ENCODE data around the gene TGM3.

The TGM3 gene

GRCh38 chr20:2340823-2341222 lies 45.0 kb downstream of the TGM3 start:
- no peak for DNase-seq

- no peak for DNase-seq
These were observed 45.5 kb downstream of the TGM3 start for GRCh38 chr20:2341336-2341735.

GRCh38 chr20:2342243-2342642 lies 46.4 kb downstream of the TGM3 start:
- DNase-seq, result no peak

GRCh38 chr20:2346188-2346587 lies 50.4 kb downstream of the TGM3 start:
- DNase-seq, result no peak

- no peak for DNase-seq
These were observed 52.5 kb downstream of the TGM3 start for GRCh38 chr20:2348336-2348735.

GRCh38 chr20:2349801-2350200 lies 54.0 kb downstream of the TGM3 start:
- DNase-seq, result no peak

GRCh38 chr20:2350606-2351005 lies 54.8 kb downstream of the TGM3 start:
- no peak for DNase-seq

- no peak for DNase-seq
These were observed 57.4 kb downstream of the TGM3 start for GRCh38 chr20:2353231-2353630.

GRCh38 chr20:2357114-2357513 lies 61.3 kb downstream of the TGM3 start:
- DNase-seq, result no peak

- DNase-seq, result no peak
These were observed 62.2 kb downstream of the TGM3 start for GRCh38 chr20:2358006-2358405.

GRCh38 chr20:2361035-2361593 lies 65.3 kb downstream of the TGM3 start:
- DNase-seq, result no peak

- DNase-seq, result no peak
These were observed 67.4 kb downstream of the TGM3 start for GRCh38 chr20:2363187-2363586.

- no peak for DNase-seq
These were observed 67.8 kb downstream of the TGM3 start for GRCh38 chr20:2363587-2363986.

- DNase-seq, result no peak
These were observed 68.2 kb downstream of the TGM3 start for GRCh38 chr20:2364044-2364443.

- DNase-seq, result no peak
These were observed 69.3 kb downstream of the TGM3 start for GRCh38 chr20:2365091-2365490.

- DNase-seq, result no peak
These were observed 69.9 kb downstream of the TGM3 start for GRCh38 chr20:2365666-2366065.

GRCh38 chr20:2368621-2369020 lies 72.8 kb downstream of the TGM3 start:
- DNase-seq, result no peak

GRCh38 chr20:2373098-2373497 lies 77.3 kb downstream of the TGM3 start:
- no peak for DNase-seq

- no peak for DNase-seq
These were observed 78.7 kb downstream of the TGM3 start for GRCh38 chr20:2374346-2375125.

- DNase-seq, result no peak
These were observed 83.1 kb downstream of the TGM3 start for GRCh38 chr20:2378893-2379292.

GRCh38 chr20:2379511-2380229 lies 83.9 kb downstream of the TGM3 start:
- no peak for DNase-seq

- no peak for DNase-seq
These were observed 84.8 kb downstream of the TGM3 start, which contains the start of gene TGM6 for GRCh38 chr20:2380601-2381000. Gene TGM6 (plus strand): TSS chr20:2380901. CDS start chr20:2380969, 68 bp downstream.

GRCh38 chr20:2381303-2381702 lies 85.5 kb downstream of the TGM3 start:
- DNase-seq, result no peak

- DNase-seq, result no peak
These were observed 87.0 kb downstream of the TGM3 start for GRCh38 chr20:2382833-2383232.
